Esophagus squamous epithelium (tissue), 5 donors: Measurements from ENCODE around the gene ADAMTS14. TPM values are rescaled to one million over a fixed set of nuclear protein-coding genes. Genes with fewer than 3 reads are reported as not detected.

ENCODE experiments used
- DNase-seq: peaks from one replicate; lab custom pipeline; 2025; lab: John Stamatoyannopoulos, UW
- H3K27ac ChIP-seq, 4 donors: fragments of 200-600 bp; sonication (generic); one replicate each; pipeline ENCODE4 v1.5.1; 2016 to 2019; ENCODE audit warnings: mild to moderate bottlenecking in 1 of 4
- H3K27me3 ChIP-seq, 4 donors: fragments of 200-600 bp; sonication (generic); 1 replicate in 3 of 4; 2 replicates in 1 of 4; pipeline versions ENCODE4 v1.5.1 to v1.6.0; 2017 to 2021; ENCODE audit warnings: antibody characterized with exemption in 1 of 4
- H3K36me3 ChIP-seq, 3 donors: fragments of 200-600 bp; sonication (generic); one replicate each; pipeline ENCODE4 v1.5.1; 2016 to 2019
- H3K4me1 ChIP-seq, 3 donors: fragments of 200-600 bp; sonication (generic); one replicate each; pipeline ENCODE4 v1.5.1; 2017 to 2019
- H3K4me3 ChIP-seq, 4 donors: fragments of 200-600 bp; sonication (generic); 1 replicate in 3 of 4; 2 replicates in 1 of 4; pipeline ENCODE4 v1.5.1; 2016 to 2019; ENCODE audit warnings: mild to moderate bottlenecking in 2 of 4, moderate library complexity in 1 of 4
- H3K9me3 ChIP-seq, 3 donors: fragments of 200-600 bp; sonication (generic); one replicate each; pipeline ENCODE4 v1.5.1; 2016 to 2019
- POLR2A ChIP-seq, 4 donors: fragments of 450-650 bp; IDR thresholded peaks; one replicate each; pipeline ENCODE4 v1.6.1; 2017; ENCODE audit warnings: antibody characterized with exemption in 4 of 4, mild to moderate bottlenecking in 4 of 4, moderate library complexity in 3 of 4
- WGBS, 2 donors: methylation state at CpG; one replicate each; pipeline ENCODE4 v1.1.5; 2018; 5-methylcytosine and 5-hydroxymethylcytosine counted together
- intact Hi-C: fragments of 100-400 bp; cut with DNase I; formaldehyde crosslinking; loops from one replicate; pipeline ENCODE4 v1.15.0; 2022
- total RNA-seq, 4 donors: library from RNA; depleted of rRNA; stranded (reverse); fragments of >200 nt; gene quantifications; one replicate each; pipeline ENCODE4 v1.1.0, GENCODE V29; 2016
- TF ChIP-seq, protein P1 (sequence below), 6 experiments: fragments of 450-650 bp in 4 of 6; fragments of 200-600 bp in 2 of 6; sonication (generic) in 2 of 6; IDR thresholded peaks; one replicate each; pipeline ENCODE4 v1.5.1; 2016 to 2019; ENCODE audit warnings: antibody characterized with exemption in 6 of 6, mild to moderate bottlenecking in 4 of 6, moderate library complexity in 4 of 6
- donor health status: DM: yes; HTN: yes; CAD: no.

ADAMTS14 gene
- total RNA-seq, 4 donors from 2014 or later = 0.23 to 0.75 (median 0.38) TPM; not detected in 1

DNA sequence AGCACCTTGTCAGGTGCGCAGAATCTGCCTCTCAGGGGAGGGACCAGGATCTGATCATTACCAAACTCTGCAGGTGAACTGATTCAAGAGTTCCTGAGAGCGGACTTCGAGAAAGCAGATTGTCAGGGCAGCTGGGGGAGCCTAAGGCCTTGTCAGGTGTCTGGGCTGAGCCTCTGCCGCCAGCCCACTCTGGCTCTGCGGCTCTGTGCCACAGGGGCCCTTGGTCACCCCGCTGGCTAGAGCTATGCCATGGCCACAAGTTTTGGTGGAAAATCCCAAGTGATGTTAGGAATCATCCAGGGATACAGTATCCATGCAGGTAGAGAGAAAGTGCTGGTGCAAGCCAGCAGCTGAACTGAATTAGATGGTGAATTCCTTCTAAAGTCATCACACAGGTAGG lies 4.2 kb downstream of the ADAMTS14 start:
- no peaks in the 10 kb centered on the region for H3K9me3 ChIP-seq
- H3K4me3 ChIP-seq = no peak overlapping the region
- WGBS, 2 donors = 75 to 91% methylated on average over 1 to 4 of the region's 6 CpGs
- DNase-seq = no peak
- no peak overlapping the region for H3K27ac ChIP-seq
- no peak for TF ChIP-seq POLR2A (IDR thresholded peaks at IDR 0.05)
- TF ChIP-seq, protein P1, sequence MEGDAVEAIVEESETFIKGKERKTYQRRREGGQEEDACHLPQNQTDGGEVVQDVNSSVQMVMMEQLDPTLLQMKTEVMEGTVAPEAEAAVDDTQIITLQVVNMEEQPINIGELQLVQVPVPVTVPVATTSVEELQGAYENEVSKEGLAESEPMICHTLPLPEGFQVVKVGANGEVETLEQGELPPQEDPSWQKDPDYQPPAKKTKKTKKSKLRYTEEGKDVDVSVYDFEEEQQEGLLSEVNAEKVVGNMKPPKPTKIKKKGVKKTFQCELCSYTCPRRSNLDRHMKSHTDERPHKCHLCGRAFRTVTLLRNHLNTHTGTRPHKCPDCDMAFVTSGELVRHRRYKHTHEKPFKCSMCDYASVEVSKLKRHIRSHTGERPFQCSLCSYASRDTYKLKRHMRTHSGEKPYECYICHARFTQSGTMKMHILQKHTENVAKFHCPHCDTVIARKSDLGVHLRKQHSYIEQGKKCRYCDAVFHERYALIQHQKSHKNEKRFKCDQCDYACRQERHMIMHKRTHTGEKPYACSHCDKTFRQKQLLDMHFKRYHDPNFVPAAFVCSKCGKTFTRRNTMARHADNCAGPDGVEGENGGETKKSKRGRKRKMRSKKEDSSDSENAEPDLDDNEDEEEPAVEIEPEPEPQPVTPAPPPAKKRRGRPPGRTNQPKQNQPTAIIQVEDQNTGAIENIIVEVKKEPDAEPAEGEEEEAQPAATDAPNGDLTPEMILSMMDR (IDR thresholded peaks at IDR 0.05) = no peak
- H3K4me1 ChIP-seq = peaks cover 28 to 40% (median 33%) of the 10 kb centered on the region in 3 donors
- peaks cover 0 to 36% (median 0%) of the 10 kb centered on the region in 4 donors for H3K27me3 ChIP-seq
- no peaks in the 10 kb centered on the region for H3K36me3 ChIP-seq
- intact Hi-C loops = no loop called here

DNA sequence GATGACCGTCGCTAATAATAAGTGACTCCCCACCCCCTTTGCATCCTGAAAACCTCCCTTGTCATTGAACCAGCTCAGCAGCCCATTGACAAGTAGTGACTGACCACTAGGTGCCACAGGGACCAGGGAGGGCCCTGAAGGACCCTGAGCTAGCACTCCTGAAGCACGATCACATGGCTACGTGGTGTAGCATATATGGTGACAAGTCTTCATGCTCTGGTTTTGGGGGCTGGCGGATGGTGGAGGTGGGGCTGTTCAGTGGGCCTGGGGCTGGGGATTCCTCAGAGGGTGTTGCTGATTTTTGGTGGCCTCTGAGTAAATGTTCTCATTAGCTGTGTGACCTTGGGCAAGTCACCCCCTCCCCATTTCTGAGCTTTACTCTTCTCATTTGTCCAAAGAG lies 4.7 kb downstream of the ADAMTS14 start:
- no peak for DNase-seq
- Histone ChIP-seq H3K4me1 (peaks cover 28 to 36% (median 32%) of the 10 kb centered on the region in 3 donors), H3K9me3 (no peaks in the 10 kb centered on the region), H3K36me3 (no peaks in the 10 kb centered on the region), H3K4me3 (no peak overlapping the region), H3K27ac (no peak overlapping the region), H3K27me3 (peaks cover 0 to 31% (median 0%) of the 10 kb centered on the region in 4 donors)
- intact Hi-C loops = no loop called here
- TF ChIP-seq, protein P1 (IDR thresholded peaks at IDR 0.05) = no peak
- no peak for TF ChIP-seq POLR2A (IDR thresholded peaks at IDR 0.05)
- 70 to 75% methylated on average over 4 of the region's 5 CpGs for WGBS, 2 donors

DNA sequence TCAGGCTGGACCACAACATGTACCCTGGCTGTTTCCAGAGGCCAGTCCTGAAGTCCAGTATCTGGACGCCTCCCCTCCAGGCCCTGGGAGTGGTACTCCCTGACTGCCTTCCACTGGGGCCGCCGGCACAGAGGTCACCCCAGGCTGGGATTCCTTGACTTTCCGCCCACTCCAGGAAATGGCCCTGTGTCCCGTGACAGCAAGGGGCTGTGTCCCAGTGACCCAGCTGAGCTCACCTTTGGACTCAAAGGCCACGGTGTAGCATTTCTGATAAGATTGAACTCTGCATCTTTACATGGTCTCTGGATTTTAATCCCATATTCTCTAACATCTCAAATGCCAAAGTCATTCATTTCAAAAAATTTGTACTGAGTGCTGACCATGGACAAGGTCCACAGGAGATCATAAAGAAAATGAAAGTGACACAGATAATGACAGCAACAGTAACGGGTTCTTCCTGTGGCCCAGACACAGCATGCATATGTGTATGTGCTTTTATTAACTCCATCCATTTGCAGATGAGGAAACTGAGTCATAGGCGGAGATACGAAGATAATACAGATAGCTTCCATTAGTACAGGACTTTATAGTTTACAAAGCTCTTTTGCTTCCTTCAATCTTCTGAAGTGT lies 5.4 kb downstream of the ADAMTS14 start:
- no peak for DNase-seq
- Histone ChIP-seq H3K9me3 (no peaks in the 10 kb centered on the region), H3K27me3 (peaks cover 0 to 25% (median 0%) of the 10 kb centered on the region in 4 donors), H3K4me3 (no peak overlapping the region), H3K27ac (no peak overlapping the region), H3K36me3 (no peaks in the 10 kb centered on the region), H3K4me1 (peaks cover 27 to 33% (median 27%) of the 10 kb centered on the region in 3 donors)
- intact Hi-C loops = no loop called here
- 84 to 85% methylated on average over 5 to 6 of the region's 9 CpGs for WGBS, 2 donors
- TF ChIP-seq, protein P1 (IDR thresholded peaks at IDR 0.05) = no peak
- no peak for TF ChIP-seq POLR2A (IDR thresholded peaks at IDR 0.05)

DNA sequence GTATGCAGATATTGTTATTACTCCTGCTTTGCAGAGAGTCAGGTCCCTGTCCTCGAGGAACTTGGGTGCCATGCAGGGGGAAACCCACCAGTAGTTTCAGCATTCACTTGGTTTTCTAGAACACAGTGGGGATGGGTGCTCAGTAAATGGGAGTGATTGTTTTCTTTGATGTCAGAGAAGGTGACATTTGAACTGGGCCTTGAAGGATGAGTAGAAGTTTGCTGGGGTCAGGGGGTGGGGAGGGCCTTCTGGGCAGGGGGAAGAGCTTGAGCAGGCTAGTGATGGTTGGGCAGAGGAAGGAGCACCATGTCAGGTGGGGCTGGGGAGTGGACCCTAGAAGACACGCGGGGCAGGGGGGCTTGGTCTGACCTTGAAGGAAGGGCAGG lies 5.9 kb downstream of the ADAMTS14 start:
- no peak for DNase-seq
- 89 to 97% methylated on average over 2 to 3 of the region's 3 CpGs for WGBS, 2 donors

More for the DNA sequence above, 5.9 kb downstream of the ADAMTS14 start:
- intact Hi-C loops = no loop called here
- Histone ChIP-seq H3K9me3 (no peaks in the 10 kb centered on the region), H3K4me1 (peaks cover 22 to 33% (median 25%) of the 10 kb centered on the region in 3 donors), H3K4me3 (no peak overlapping the region), H3K27me3 (peaks cover 0 to 20% (median 0%) of the 10 kb centered on the region in 4 donors), H3K36me3 (no peaks in the 10 kb centered on the region), H3K27ac (no peak overlapping the region)
- no peak for TF ChIP-seq POLR2A (IDR thresholded peaks at IDR 0.05)
- TF ChIP-seq, protein P1 (IDR thresholded peaks at IDR 0.05) = no peak
